ENCODE results near the gene UGT1A6. TPM values are rescaled to one million over a fixed set of nuclear protein-coding genes. Genes with fewer than 3 reads are reported as not detected.
"Not testable (repeated sequence)": the region's sequence is repeated elsewhere in the genome, so short reads cannot be mapped to it uniquely, and the experiment has no call there.

Gene UGT1A6
- total RNA-seq, 1 donor from 2014 or later = 2.3 TPM

DNA sequence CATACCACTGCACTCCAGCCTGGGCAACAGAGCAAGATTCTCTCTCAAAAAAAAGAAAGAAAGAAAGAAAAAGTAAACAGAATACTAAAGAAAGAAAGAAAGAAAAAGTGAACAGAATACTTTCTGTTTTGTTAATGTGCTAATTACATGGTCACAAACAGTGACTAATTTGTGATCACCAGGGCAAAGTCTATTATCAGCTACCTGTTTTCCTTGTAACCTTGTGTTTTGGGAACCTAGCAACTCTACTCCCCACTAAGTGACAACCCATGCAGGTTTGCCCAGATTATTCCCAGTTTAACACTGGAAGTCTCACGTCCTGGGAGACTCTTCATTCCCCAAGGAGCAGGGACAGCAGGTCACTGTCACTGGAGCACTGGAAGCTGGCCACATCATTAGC lies 37.6 kb upstream of the UGT1A6 start:
- Histone ChIP-seq H3K27me3 (ENCODE audit: low read depth) (no peaks in the 10 kb centered on the region), H3K27ac (no peak overlapping the region), H3K9me3 (no peaks in the 10 kb centered on the region), H3K4me1 (no peaks in the 10 kb centered on the region), H3K36me3 (no peaks in the 10 kb centered on the region), H3K4me3 (no peak overlapping the region)
- intact Hi-C loops (cut with DNase I) = no loop called here
- DNase-seq (no peak), ATAC-seq (no peak)
- TF ChIP-seq, protein P1, sequence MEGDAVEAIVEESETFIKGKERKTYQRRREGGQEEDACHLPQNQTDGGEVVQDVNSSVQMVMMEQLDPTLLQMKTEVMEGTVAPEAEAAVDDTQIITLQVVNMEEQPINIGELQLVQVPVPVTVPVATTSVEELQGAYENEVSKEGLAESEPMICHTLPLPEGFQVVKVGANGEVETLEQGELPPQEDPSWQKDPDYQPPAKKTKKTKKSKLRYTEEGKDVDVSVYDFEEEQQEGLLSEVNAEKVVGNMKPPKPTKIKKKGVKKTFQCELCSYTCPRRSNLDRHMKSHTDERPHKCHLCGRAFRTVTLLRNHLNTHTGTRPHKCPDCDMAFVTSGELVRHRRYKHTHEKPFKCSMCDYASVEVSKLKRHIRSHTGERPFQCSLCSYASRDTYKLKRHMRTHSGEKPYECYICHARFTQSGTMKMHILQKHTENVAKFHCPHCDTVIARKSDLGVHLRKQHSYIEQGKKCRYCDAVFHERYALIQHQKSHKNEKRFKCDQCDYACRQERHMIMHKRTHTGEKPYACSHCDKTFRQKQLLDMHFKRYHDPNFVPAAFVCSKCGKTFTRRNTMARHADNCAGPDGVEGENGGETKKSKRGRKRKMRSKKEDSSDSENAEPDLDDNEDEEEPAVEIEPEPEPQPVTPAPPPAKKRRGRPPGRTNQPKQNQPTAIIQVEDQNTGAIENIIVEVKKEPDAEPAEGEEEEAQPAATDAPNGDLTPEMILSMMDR (IDR thresholded peaks at IDR 0.05) = no peak

DNA sequence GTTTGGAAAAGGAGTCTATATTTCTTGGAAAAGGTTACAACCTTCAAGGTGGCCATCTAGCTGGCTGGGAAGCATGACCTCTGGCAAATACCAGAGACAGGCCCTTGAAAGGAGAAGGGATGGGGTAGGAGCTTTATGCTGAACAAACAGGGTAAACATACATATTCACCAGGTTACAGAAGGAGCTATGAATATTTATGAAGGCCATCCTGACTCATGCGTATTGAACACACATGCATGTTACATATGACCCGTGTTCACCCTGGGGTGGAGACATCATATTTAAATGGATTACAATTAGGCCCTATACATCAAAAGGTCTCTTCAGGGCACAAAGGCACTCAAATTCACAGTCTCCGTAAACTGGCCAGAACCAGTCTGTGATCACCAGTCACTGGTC lies 36.7 kb upstream of the UGT1A6 start:
- H3K36me3 ChIP-seq; H3K4me3 ChIP-seq; intact Hi-C loops (cut with DNase I); ATAC-seq; DNase-seq; H3K9me3 ChIP-seq; H3K27ac ChIP-seq; H3K4me1 ChIP-seq; H3K27me3 ChIP-seq (ENCODE audit: low read depth): not testable (repeated sequence)

DNA sequence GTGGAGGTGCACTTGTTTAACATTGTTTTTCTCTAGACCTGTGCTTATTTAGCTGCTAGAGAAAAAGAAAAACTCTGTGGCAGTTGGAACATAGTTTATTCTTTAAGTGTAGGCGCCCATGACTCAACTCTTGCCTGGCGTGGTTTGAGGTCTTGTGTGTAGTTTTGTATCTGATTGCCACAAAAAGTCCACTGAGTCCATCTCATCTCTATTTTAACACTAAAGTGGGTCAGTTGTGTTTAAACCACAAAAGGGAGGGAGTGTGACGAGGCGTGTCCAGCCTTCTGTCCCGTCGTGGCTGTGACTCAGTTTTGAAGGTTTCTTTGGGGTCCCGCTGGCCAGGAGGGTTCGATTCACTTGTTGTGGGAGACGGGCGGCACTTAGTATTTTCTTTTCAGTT lies 36.2 kb upstream of the UGT1A6 start:
- intact Hi-C loops (cut with DNase I) = no loop called here
- Histone ChIP-seq H3K9me3 (no peaks in the 10 kb centered on the region), H3K27ac (no peak overlapping the region), H3K36me3 (no peaks in the 10 kb centered on the region), H3K4me1 (no peaks in the 10 kb centered on the region), H3K27me3 (ENCODE audit: low read depth) (peaks cover 4% of the 10 kb centered on the region), H3K4me3 (no peak overlapping the region)
- TF ChIP-seq, protein P1 (IDR thresholded peaks at IDR 0.05) = no peak
- ATAC-seq (no peak), DNase-seq (no peak)

DNA sequence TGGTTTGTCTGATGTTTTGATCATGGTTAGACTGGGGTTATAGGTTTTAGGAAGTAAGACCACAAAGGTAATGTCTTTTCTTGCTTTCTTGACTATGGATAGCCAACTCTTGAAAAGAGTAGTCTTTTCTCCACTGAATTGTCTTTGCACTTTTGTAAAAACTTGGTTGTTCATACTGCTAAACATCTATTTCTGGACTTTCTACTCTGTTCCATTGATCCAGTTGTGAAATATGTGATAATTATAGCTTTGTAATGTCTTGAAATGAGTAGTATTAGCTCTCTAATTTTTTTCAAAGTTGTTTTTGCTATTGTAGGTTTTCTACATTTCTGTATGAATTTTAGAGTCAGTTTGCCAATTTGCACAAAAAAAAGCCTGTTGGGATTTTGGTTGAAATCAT lies 34.1 kb upstream of the UGT1A6 start:
- DNase-seq (no peak), ATAC-seq (no peak)
- H3K4me3 ChIP-seq = no peak overlapping the region
- TF ChIP-seq, protein P1 (IDR thresholded peaks at IDR 0.05) = no peak
- H3K4me1 ChIP-seq = no peaks in the 10 kb centered on the region
- intact Hi-C loops (cut with DNase I) = no loop called here
- no peaks in the 10 kb centered on the region for H3K9me3 ChIP-seq
- no peak overlapping the region for H3K27ac ChIP-seq
- H3K27me3 ChIP-seq (ENCODE audit: low read depth) = peaks cover 4% of the 10 kb centered on the region
- no peaks in the 10 kb centered on the region for H3K36me3 ChIP-seq

DNA sequence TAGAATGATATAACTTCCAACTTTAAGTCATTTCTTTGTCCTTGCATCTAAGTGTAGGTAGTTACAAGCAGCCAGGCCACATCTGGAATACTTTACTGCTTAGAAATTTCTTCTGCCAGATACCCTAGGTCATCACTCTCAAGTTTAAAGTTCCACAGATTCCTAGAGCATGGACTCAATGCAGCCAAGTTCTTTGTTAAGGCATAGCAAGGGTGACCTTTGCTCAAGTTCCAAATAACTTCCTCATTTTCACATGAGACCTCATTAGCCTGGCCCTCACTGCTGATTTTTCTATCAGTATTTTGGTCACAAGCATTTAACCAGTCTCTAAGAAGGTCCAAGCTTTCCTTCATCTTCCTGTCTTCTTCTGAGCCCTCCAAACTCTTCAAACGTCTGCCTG lies 28.8 kb upstream of the UGT1A6 start:
- no peak overlapping the region for H3K4me3 ChIP-seq
- ATAC-seq (no peak), DNase-seq (no peak)
- H3K27ac ChIP-seq = no peak overlapping the region
- H3K9me3 ChIP-seq = no peaks in the 10 kb centered on the region
- intact Hi-C loops (cut with DNase I) = no loop called here
- TF ChIP-seq, protein P1 (IDR thresholded peaks at IDR 0.05) = no peak
- no peaks in the 10 kb centered on the region for H3K36me3 ChIP-seq
- H3K27me3 ChIP-seq (ENCODE audit: low read depth) = peaks cover 4% of the 10 kb centered on the region
- no peaks in the 10 kb centered on the region for H3K4me1 ChIP-seq

DNA sequence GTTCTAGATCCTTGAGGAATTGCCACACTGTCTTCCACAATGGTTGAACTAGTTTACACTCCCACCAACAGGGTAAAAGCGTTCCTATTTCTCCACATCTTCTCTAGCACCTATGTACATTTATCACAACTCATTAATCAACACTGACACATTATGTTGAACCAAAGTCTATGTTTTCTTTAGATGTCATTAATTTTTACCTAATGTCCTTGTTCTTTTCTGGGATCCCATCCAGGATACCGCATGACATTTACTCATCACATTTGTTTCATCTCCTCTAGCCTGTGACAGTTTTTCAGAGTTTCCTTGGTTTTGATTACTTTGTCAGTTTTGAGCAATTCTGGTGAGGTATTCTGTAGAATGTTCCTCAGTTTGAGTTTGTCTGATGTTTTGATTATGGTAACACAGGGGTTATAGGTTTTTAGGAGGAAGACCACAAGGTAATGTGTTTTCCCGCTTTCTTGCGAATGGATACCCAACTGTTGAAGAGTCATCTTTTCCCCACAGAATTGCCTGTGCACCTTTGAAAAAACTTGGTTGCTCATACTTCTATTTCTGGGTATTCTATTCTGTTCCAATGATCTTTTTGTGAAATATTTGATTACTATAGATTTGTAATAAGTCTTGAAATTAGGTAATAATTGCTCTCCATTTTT lies 24.0 kb upstream of the UGT1A6 start:
- H3K27me3 ChIP-seq (ENCODE audit: low read depth) = no peaks in the 10 kb centered on the region
- H3K4me3 ChIP-seq = no peak overlapping the region
- H3K27ac ChIP-seq = no peak overlapping the region
- no peaks in the 10 kb centered on the region for H3K36me3 ChIP-seq
- DNase-seq = no peak
- H3K4me1 ChIP-seq = no peaks in the 10 kb centered on the region
- no peaks in the 10 kb centered on the region for H3K9me3 ChIP-seq
- no peak for ATAC-seq
- TF ChIP-seq, protein P1 (IDR thresholded peaks at IDR 0.05) = no peak
- intact Hi-C loops (cut with DNase I) = no loop called here
